Stimulated activated CD8-positive, alpha-beta memory T cell treated with anti-CD3 and anti-CD28 coated beads, Interleukin-15, amount 100 ng/mL, for 4 hours (primary cell): ENCODE results near the gene MSH3.
"Not testable (repeated sequence)": the region's sequence is repeated elsewhere in the genome, so short reads cannot be mapped to it uniquely, and the experiment has no call there.

Experiments used
- DNase-seq, 2 donors: peaks; one replicate each; pipeline ENCODE4 v3.0.0-alpha.2; 2020; ENCODE audit warnings: low read depth in 2 of 2

MSH3 gene

DNA sequence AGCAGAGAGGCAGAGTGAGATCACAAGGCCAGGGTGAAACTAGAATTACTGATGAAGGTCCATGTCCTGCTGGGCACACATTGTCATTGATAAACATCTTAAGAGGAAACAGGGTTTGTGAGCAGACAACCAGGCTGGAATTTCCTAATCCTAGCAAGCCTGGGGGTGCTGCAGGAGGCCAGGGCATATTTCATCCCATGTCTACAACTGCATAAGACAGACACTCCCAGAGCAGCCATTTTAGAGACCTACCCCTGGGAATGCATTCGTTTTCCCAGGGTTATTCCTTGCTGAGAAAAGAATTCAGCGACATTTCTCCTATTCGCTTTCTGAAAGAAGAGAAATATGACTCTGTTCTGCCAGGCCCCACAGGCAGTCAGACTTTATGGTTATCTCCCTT is 248.2 kb downstream of the MSH3 start:
- DNase-seq: not testable (repeated sequence)

GRCh38 chr5:80904533-80905187 is 250.2 kb downstream of the MSH3 start:
- no peak for DNase-seq

GRCh38 chr5:80905405-80905804 is 251.0 kb downstream of the MSH3 start:
- no peak for DNase-seq

GRCh38 chr5:80912479-80912878 is 258.0 kb downstream of the MSH3 start:
- no peak for DNase-seq

DNA sequence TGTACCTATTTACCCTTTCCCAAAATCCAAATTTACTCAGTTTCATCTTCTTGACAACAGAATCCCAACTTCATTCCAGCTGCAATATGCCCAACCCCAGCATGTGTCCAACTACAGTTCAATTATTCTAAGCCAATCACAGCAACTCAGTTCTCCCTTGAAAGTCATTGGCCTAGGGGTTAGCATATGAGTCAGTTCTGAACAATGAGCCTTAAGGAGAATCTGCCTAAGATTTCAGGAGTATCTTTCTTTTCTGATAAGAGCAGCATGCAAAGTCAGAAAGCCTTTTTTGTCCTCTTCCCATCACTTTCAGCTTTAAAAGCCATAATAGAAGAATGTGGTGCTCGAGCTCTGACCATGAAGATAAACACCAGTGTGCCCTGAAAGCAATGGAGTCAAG is 261.3 kb downstream of the MSH3 start:
- no peak for DNase-seq

DNA sequence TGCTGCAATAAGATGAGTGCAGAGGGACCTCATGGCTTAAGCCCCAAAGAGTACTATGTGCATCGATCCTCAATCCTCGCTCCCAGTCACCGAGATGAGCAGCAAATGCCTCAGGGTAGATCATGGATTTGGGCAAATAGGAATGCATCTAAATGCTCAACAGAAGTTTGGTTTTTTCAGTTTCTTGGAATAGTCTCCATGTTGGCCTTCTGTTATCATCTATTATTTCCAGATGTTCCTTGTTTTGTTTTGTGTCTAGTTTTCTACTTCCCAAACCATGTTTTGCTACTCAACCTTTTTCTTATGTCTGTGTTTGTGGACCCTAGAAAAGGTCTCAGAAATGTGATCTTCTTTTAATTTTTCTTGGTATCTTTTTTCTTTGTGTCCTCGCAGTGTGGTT is 262.2 kb downstream of the MSH3 start:
- DNase-seq: no peak

GRCh38 chr5:80917631-80918030 is 263.2 kb downstream of the MSH3 start:
- no peak for DNase-seq

GRCh38 chr5:80919678-80920196 is 265.3 kb downstream of the MSH3 start:
- DNase-seq: no peak

- DNase-seq: no peak
Measured at GRCh38 chr5:80920333-80920732, 265.9 kb downstream of the MSH3 start.

DNA sequence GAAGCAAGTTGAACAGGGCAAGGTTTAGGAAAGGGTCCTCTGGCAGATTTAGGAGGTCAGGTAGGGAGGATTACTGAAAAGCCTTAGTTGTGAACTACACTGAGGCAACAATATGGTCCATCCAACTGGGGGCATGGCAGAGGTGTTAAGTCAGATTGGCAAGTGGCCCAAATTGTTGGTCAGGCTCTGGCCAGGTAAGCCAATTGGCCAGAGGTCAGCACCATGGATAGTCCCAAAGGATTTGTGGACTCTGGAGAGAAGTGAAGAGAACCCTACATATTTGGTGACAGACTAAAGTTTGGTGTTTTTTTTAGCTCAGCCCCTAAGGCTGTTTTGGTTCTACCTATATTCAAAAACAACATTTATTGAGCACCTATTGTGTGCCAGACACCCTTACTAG is 266.6 kb downstream of the MSH3 start:
- no peak for DNase-seq

DNA sequence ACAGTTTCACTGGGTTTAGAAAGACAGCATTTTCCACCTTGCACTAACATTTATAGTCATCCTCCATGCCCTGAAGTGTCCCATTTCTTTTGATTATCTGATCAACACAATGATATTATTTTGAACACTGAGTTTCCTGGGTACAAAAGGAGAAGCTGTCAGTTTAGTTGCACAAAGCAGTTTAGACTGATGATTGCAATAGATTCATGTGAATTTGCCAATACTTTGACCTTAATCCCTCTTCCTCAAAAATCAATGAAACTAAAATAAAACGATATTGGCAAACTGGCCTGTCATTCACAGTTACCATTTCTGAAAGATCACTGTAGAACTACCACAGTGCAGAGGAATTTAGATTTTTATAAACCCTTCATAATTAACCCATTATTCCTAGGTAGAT is 271.5 kb downstream of the MSH3 start:
- no peak for DNase-seq
